ENCODE data around the gene KCP. TPM values are rescaled to one million over a fixed set of nuclear protein-coding genes. Genes with fewer than 3 reads are reported as not detected.
A peak's percentile ranks its signal among the peaks of the same experiment; 100 is the strongest.

Gene KCP
- total RNA-seq, 1 donor from 2014 or later, result 4.3 TPM

DNA sequence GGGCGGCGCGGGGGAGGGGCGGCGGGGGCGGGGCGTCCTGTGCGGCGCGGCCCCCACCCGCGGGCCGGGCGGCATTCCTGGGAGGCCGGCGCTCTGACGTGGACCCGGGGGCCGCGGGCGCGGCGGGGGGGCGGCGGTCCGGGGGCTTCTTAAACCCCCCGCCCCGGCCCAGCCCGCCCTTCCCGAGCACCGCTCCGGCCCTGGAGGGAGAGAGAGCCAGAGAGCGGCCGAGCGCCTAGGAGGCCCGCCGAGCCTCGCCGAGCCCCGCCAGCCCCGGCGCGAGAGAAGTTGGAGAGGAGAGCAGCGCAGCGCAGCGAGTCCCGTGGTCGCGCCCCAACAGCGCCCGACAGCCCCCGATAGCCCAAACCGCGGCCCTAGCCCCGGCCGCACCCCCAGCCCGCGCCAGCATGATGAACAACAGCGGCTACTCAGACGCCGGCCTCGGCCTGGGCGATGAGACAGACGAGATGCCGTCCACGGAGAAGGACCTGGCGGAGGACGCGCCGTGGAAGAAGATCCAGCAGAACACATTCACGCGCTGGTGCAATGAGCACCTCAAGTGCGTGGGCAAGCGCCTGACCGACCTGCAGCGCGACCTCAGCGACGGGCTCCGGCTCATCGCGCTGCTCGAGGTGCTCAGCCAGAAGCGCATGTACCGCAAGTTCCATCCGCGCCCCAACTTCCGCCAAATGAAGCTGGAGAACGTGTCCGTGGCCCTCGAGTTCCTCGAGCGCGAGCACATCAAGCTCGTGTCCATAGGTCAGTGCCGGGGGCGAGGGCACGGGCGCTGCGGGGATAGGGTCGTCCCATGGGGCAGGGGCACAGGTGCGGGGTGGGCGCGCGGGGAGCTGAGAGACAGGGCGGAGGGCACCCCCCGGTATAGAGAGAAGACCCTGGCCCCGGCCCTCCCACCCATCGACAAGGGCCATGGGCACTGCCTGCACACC, 80.0 kb downstream of the KCP start, which contains the start of gene FLNC:
TSS of gene FLNC (plus strand) at position 176 of the 947 bp plus-strand sequence. CDS start at position 408, 232 bp downstream.
- peaks cover 13% of the 10 kb centered on the region for H3K27me3 Mint-ChIP-seq (ENCODE audit: unreplicated experiment)
- H3K27ac Mint-ChIP-seq (ENCODE audit: unreplicated experiment), result no peak within 1 kb of the TSS
- no peaks in the 10 kb centered on the region for H3K36me3 Mint-ChIP-seq (ENCODE audit: low read depth, unreplicated experiment)
- H3K9me3 Mint-ChIP-seq (ENCODE audit: unreplicated experiment), result no peaks in the 10 kb centered on the region
- peak; percentile 50 for DNase-seq (ENCODE audit: low spot score)
- TF ChIP-seq, protein P1, sequence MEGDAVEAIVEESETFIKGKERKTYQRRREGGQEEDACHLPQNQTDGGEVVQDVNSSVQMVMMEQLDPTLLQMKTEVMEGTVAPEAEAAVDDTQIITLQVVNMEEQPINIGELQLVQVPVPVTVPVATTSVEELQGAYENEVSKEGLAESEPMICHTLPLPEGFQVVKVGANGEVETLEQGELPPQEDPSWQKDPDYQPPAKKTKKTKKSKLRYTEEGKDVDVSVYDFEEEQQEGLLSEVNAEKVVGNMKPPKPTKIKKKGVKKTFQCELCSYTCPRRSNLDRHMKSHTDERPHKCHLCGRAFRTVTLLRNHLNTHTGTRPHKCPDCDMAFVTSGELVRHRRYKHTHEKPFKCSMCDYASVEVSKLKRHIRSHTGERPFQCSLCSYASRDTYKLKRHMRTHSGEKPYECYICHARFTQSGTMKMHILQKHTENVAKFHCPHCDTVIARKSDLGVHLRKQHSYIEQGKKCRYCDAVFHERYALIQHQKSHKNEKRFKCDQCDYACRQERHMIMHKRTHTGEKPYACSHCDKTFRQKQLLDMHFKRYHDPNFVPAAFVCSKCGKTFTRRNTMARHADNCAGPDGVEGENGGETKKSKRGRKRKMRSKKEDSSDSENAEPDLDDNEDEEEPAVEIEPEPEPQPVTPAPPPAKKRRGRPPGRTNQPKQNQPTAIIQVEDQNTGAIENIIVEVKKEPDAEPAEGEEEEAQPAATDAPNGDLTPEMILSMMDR (IDR thresholded peaks at IDR 0.05; ENCODE audit: unreplicated experiment), result no peak
- H3K4me3 Mint-ChIP-seq (ENCODE audit: unreplicated experiment), result peak within 1 kb of the TSS; percentile 65
- H3K4me1 Mint-ChIP-seq (ENCODE audit: unreplicated experiment), result peaks cover 8% of the 10 kb centered on the region

DNA sequence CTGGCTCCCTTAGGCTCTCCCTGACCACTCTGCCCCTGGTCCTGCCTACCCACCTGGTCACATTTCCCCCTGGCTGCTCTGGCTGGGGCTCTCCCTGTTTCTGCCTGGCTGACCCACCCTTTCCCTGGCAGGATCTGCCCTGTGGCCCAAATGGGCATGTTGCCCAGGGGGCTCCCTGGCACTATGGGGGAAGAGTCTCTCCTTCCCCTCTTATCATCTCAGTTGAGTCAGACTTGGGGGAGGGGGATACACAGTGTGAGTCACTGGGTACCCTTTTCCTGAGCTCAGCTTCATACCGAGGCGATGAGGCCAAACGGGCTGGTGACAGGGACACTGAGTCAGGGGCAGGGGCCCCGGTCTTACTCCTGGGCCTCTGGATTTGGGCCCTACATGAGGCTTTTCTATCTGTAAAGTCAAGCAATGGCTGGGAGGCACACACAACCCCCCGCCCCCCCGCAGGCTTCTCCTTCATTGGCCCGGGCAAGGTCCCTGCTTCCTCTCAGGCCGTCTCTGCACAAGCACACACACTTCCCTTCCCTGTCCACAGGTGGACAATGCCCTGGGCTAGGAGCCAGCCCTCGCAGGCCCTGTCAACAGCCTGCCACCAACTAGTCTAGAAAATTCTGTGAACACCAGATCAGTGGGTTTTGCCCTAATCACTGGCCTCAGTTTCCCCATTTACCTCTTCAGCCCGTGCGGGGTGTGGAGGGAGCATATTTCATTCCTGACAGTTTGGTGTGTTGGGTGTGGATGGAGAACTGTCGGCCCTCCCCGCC, 80.9 kb downstream of the KCP start:
- TF ChIP-seq, protein P1 (IDR thresholded peaks at IDR 0.05; ENCODE audit: unreplicated experiment), result no peak
- H3K27me3 Mint-ChIP-seq (ENCODE audit: unreplicated experiment), result peaks cover 11% of the 10 kb centered on the region
- H3K4me3 Mint-ChIP-seq (ENCODE audit: unreplicated experiment), result peak overlapping the region; percentile 56
- no peak overlapping the region for H3K27ac Mint-ChIP-seq (ENCODE audit: unreplicated experiment)
- H3K36me3 Mint-ChIP-seq (ENCODE audit: low read depth, unreplicated experiment), result no peaks in the 10 kb centered on the region
- H3K9me3 Mint-ChIP-seq (ENCODE audit: unreplicated experiment), result no peaks in the 10 kb centered on the region
- no peak for DNase-seq (ENCODE audit: low spot score)
- peaks cover 8% of the 10 kb centered on the region for H3K4me1 Mint-ChIP-seq (ENCODE audit: unreplicated experiment)

DNA sequence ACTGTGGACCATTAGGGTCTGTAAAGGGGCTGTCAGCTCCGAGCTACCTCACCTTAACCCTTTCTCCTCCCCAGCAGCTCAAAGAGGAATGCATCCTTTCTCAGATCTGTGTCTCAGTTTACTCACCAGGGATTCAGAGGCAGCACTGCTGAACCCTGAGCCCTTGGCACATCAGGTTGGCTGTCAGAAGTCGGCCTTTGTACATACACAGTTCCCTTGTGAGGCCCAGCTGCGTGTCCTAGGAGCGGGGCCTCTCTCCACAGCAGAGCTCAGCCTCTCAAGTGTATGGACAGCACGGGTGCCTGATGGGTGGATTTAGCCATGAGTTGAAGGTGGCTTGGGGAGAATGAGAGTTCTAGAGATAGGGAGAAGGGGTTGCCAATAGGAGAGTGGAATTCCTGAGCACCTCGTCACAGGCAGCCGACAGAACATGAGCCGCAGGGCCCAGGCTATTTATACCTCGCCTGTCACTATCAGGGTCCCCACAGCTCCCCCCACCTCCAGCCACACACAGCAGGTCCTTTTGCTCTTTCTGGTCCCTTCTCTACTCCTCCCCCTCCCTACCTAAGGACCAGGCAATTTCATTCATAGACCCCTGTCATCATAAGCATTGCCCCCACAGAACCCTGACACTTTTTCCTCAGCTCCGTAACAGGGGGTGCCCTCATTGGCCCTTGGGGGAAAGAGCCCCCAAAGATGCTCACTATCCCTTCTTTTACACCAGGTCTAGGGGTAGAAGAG, 82.4 kb downstream of the KCP start:
- peaks cover 8% of the 10 kb centered on the region for H3K27me3 Mint-ChIP-seq (ENCODE audit: unreplicated experiment)
- TF ChIP-seq, protein P1 (IDR thresholded peaks at IDR 0.05; ENCODE audit: unreplicated experiment), result no peak
- H3K27ac Mint-ChIP-seq (ENCODE audit: unreplicated experiment), result no peak overlapping the region
- H3K4me3 Mint-ChIP-seq (ENCODE audit: unreplicated experiment), result no peak overlapping the region
- no peaks in the 10 kb centered on the region for H3K9me3 Mint-ChIP-seq (ENCODE audit: unreplicated experiment)
- H3K36me3 Mint-ChIP-seq (ENCODE audit: low read depth, unreplicated experiment), result no peaks in the 10 kb centered on the region
- peaks cover 8% of the 10 kb centered on the region for H3K4me1 Mint-ChIP-seq (ENCODE audit: unreplicated experiment)
- no peak for DNase-seq (ENCODE audit: low spot score)

DNA sequence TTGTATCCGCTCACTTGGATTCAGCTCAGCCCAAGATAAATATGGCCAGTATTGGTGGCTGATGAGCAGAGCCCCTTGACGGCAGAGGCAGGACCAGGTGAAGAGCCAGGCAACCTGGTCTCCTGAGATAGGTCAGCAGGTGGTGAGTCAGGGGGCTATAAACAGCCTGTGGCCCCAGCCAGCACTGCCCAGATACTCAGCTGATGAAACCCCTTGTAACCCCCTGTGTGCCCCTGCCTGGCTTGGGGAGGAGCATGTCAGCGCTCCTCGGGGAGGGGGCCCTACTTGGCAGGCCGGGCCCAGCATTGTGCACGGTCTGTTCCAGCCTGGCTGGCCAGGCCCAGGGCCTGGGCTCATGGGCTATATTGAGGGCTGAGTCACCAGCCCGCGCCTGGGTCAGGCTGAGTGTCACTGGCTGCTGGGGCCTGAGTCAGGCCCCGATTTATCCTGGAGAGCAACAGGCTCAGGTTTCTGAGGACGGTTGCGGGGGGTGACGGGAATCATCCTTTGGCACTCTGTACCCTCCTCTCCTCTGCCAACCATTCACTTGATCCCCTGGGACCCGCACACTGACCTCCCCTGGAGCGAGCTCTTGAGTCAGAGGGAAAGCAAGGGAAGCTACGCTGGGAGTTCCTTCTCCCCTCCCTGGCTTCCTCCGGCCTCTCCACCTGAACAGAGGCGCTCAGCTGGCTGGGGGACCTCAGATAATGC, 83.1 kb downstream of the KCP start:
- no peaks in the 10 kb centered on the region for H3K9me3 Mint-ChIP-seq (ENCODE audit: unreplicated experiment)
- H3K4me1 Mint-ChIP-seq (ENCODE audit: unreplicated experiment), result peaks cover 8% of the 10 kb centered on the region
- H3K36me3 Mint-ChIP-seq (ENCODE audit: low read depth, unreplicated experiment), result no peaks in the 10 kb centered on the region
- TF ChIP-seq, protein P1 (IDR thresholded peaks at IDR 0.05; ENCODE audit: unreplicated experiment), result no peak
- H3K27ac Mint-ChIP-seq (ENCODE audit: unreplicated experiment), result no peak overlapping the region
- no peak overlapping the region for H3K4me3 Mint-ChIP-seq (ENCODE audit: unreplicated experiment)
- H3K27me3 Mint-ChIP-seq (ENCODE audit: unreplicated experiment), result peaks cover 8% of the 10 kb centered on the region
- no peak for DNase-seq (ENCODE audit: low spot score)

Data from endothelial cell (in vitro differentiated cells).